Cardiac muscle cell (in vitro differentiated cells and primary cell): Measurements from ENCODE around the gene ECHS1. TPM values are rescaled to one million over a fixed set of nuclear protein-coding genes. Genes with fewer than 3 reads are reported as not detected.

Source experiments
- DNase-seq, 2 donors: peaks; one replicate each; pipeline versions ENCODE4 v3.0.0 to v3.0.0-alpha.2; 2010 to 2017; ENCODE audit warnings: low read depth in 1 of 2, low spot score in 1 of 2
- H3K27ac ChIP-seq: fragments of 200-600 bp; sonication (generic); 2 replicates; pipeline ENCODE4 v1.5.1; 2016
- H3K27me3 ChIP-seq: fragments of 200-600 bp; sonication (generic); 2 replicates; pipeline ENCODE4 v1.6.0; 2016; ENCODE audit warnings: control low read depth
- H3K36me3 ChIP-seq: fragments of 200-600 bp; sonication (generic); 2 replicates; pipeline ENCODE4 v1.5.1; 2016; ENCODE audit warnings: control low read depth
- H3K4me1 ChIP-seq: fragments of 200-600 bp; sonication (generic); 2 replicates; pipeline ENCODE4 v1.8.1; 2017; ENCODE audit warnings: low read depth, mild to moderate bottlenecking, mixed run types
- H3K4me3 ChIP-seq: fragments of 200-600 bp; sonication (generic); 2 replicates; pipeline ENCODE4 v1.5.1; 2016; ENCODE audit warnings: mild to moderate bottlenecking
- H3K9me3 ChIP-seq: fragments of 200-600 bp; sonication (generic); 2 replicates; pipeline ENCODE4 v1.5.1; 2017; ENCODE audit warnings: low read depth, mild to moderate bottlenecking, control low read depth
- CTCF ChIP-seq: IDR thresholded peaks from 2 replicates; pipeline ENCODE4 v1.5.1; 2012; ENCODE audit warnings: low read depth, mild to moderate bottlenecking, low read length
- polyA plus RNA-seq: library from polyadenylated mRNA; unstranded; fragments of >200 nt; fragmentation: Nextera tagmentation; extraction: Ambion mirVana; gene quantifications from 2 replicates; pipeline ENCODE4 v1.2.1, GENCODE V29; 2016
- total RNA-seq: library from RNA; depleted of rRNA; stranded (reverse); fragments of >200 nt; gene quantifications from 2 replicates; pipeline ENCODE4 v1.2.3, GENCODE V29; 2016

The ECHS1 gene
- total and polyA plus RNA-seq, 2 experiments from 2014 or later: 111 to 243 TPM

- no peaks in the 10 kb centered on the region for H3K4me1 ChIP-seq
- H3K27ac ChIP-seq: no peak overlapping the region
- no peak for TF ChIP-seq CTCF
- H3K27me3 ChIP-seq: no peaks in the 10 kb centered on the region
- H3K4me3 ChIP-seq: no peak overlapping the region
- DNase-seq: no peak
- H3K36me3 ChIP-seq: peaks cover 2% of the 10 kb centered on the region
- no peaks in the 10 kb centered on the region for H3K9me3 ChIP-seq
These were observed 10.9 kb upstream of the ECHS1 start for GRCh38 chr10:133384071-133384470.

- Histone ChIP-seq H3K36me3 (no peaks in the 10 kb centered on the region), H3K4me1 (no peaks in the 10 kb centered on the region), H3K9me3 (no peaks in the 10 kb centered on the region), H3K27ac (no peak overlapping the region), H3K4me3 (no peak overlapping the region), H3K27me3 (no peaks in the 10 kb centered on the region)
- no peak for TF ChIP-seq CTCF
- DNase-seq: no peak
These were observed 10.4 kb upstream of the ECHS1 start for GRCh38 chr10:133383551-133383950.

- no peak for DNase-seq
- peaks cover 10% of the 10 kb centered on the region for H3K27me3 ChIP-seq
- TF ChIP-seq CTCF: no peak
- H3K4me1 ChIP-seq: no peaks in the 10 kb centered on the region
- no peak overlapping the region for H3K27ac ChIP-seq
- no peak overlapping the region for H3K4me3 ChIP-seq
- H3K36me3 ChIP-seq: no peaks in the 10 kb centered on the region
- no peaks in the 10 kb centered on the region for H3K9me3 ChIP-seq
These were observed 7.9 kb upstream of the ECHS1 start for GRCh38 chr10:133381036-133381435.

GRCh38 chr10:133379801-133380666 lies 6.9 kb upstream of the ECHS1 start:
- no peak for TF ChIP-seq CTCF
- H3K27ac ChIP-seq: no peak overlapping the region
- H3K27me3 ChIP-seq: peaks cover 19% of the 10 kb centered on the region
- H3K4me1 ChIP-seq: no peaks in the 10 kb centered on the region
- peak overlapping the region; percentile 80 for H3K4me3 ChIP-seq
- no peak for DNase-seq
- no peaks in the 10 kb centered on the region for H3K9me3 ChIP-seq
- no peaks in the 10 kb centered on the region for H3K36me3 ChIP-seq

GRCh38 chr10:133379152-133379800 lies 6.1 kb upstream of the ECHS1 start, which contains the start of gene PAOX:
Gene PAOX (plus strand): TSS chr10:133379262. CDS start chr10:133379317, 55 bp downstream.
- no peaks in the 10 kb centered on the region for H3K9me3 ChIP-seq
- TF ChIP-seq CTCF: no peak
- H3K27ac ChIP-seq: no peak within 1 kb of the TSS
- DNase-seq: peak; percentile 75 to 87
- no peaks in the 10 kb centered on the region for H3K36me3 ChIP-seq
- peaks cover 22% of the 10 kb centered on the region for H3K27me3 ChIP-seq
- peak within 1 kb of the TSS; percentile 80 for H3K4me3 ChIP-seq
- no peaks in the 10 kb centered on the region for H3K4me1 ChIP-seq
